ENCODE measurements around the gene CAMTA1. TPM values are rescaled to one million over a fixed set of nuclear protein-coding genes. Genes with fewer than 3 reads are reported as not detected.
A peak's percentile ranks its signal among the peaks of the same experiment; 100 is the strongest.

Gene CAMTA1
- total and polyA plus RNA-seq, 2 experiments from 2014 or later: 89.0 to 145 TPM

DNA sequence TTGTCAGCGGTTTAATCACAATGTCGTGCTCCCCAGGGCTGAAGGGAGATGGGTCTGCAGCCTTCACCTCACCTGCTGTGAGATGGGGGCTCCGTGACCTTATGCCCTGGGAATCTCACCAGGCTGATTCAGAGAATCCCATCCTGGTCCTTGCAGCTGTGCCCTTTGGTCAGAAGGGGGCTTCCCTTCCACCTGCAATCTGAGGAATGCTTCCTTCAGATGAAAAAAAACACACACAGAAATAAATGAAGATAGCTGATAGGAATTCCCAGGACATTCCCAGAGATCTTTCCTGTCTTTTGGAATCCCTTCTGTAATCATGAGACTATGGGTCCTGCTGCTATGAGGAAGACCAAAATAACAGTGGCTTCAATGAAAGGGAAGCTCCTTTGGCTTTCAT lies 858.8 kb downstream of the CAMTA1 start:
- Histone ChIP-seq H3K4me1 (ENCODE audit: insufficient read depth) (peaks cover 9% of the 10 kb centered on the region), H3K27ac (peak overlapping the region; percentile 14), H2AFZ (no peak overlapping the region), H4K20me1 (ENCODE audit: insufficient read depth, poor library complexity, severe bottlenecking) (no peaks in the 10 kb centered on the region), H3K36me3 (replicated peaks; ENCODE audit: insufficient read depth, low read depth) (no peaks in the 10 kb centered on the region), H3K79me2 (no peaks in the 10 kb centered on the region), H3K27me3 (no peaks in the 10 kb centered on the region), H3K9me2 (replicated peaks; ENCODE audit: insufficient read depth) (no peaks in the 10 kb centered on the region), H3K4me3 (no peak overlapping the region), H3K4me2 (no peak overlapping the region), H3K9me3 (ENCODE audit: low read depth) (no peaks in the 10 kb centered on the region)
- DNase-seq (ENCODE audit: low spot score): no peak
- TF ChIP-seq EZH2 (IDR thresholded peaks at IDR 0.05; ENCODE audit: borderline replicate concordance) (no peak), EZH2phosphoT487 (IDR thresholded peaks at IDR 0.05; ENCODE audit: low read depth, severe bottlenecking, unreplicated experiment) (no peak)
- TF ChIP-seq, protein P1, sequence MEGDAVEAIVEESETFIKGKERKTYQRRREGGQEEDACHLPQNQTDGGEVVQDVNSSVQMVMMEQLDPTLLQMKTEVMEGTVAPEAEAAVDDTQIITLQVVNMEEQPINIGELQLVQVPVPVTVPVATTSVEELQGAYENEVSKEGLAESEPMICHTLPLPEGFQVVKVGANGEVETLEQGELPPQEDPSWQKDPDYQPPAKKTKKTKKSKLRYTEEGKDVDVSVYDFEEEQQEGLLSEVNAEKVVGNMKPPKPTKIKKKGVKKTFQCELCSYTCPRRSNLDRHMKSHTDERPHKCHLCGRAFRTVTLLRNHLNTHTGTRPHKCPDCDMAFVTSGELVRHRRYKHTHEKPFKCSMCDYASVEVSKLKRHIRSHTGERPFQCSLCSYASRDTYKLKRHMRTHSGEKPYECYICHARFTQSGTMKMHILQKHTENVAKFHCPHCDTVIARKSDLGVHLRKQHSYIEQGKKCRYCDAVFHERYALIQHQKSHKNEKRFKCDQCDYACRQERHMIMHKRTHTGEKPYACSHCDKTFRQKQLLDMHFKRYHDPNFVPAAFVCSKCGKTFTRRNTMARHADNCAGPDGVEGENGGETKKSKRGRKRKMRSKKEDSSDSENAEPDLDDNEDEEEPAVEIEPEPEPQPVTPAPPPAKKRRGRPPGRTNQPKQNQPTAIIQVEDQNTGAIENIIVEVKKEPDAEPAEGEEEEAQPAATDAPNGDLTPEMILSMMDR (IDR thresholded peaks at IDR 0.05; ENCODE audit: poor library complexity): no peak
- WGBS (ENCODE audit: low lambda C conversion rate, missing lambda C conversion rate): 87% methylated on average over 3 of the region's 3 CpGs

DNA sequence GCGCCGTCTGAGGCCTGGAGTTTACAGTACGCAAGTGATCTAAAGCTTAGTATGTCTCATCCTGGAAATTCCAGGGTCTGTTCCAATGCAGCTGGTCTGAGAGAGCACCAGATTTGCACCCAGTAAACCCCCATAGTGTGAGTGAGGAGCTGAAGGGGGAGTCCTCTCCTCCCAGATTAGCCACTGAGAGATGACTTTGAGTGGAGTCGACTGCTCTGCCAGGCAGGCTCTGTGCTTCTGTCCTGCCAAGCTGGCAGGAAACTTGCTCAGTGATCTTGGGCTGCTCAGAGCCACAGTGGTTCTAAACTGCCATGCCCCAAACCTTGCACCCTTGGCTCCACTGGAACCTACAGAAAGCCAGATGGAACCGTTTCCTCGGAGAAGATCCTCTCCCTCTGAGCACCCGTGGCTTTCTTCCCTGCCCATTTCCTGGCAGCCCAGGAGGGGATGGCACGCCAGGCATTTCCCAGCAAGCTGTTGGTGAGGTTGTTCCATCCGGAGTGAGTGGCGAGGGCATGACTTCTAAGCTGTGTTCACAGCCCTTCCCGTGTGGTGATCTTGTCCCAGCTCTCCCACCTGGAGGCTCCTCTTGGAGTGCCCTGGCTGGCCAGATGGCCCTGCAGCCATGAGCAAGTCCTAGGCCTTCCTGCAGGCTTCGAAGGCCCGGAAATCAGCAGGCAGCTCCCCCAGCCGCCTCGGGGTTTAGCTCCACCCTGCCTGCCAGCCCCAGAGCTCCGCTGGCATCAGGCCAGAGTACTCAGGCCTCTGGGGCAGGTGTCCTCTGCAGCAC lies 859.9 kb downstream of the CAMTA1 start:
- H3K27ac ChIP-seq: no peak overlapping the region
- no peak overlapping the region for H3K4me2 ChIP-seq
- peaks cover 9% of the 10 kb centered on the region for H3K4me1 ChIP-seq (ENCODE audit: insufficient read depth)
- no peaks in the 10 kb centered on the region for H3K9me3 ChIP-seq (ENCODE audit: low read depth)
- H3K4me3 ChIP-seq: no peak overlapping the region
- H2AFZ ChIP-seq: no peak overlapping the region
- WGBS (ENCODE audit: low lambda C conversion rate, missing lambda C conversion rate): 83% methylated on average over 16 of the region's 16 CpGs
- H3K79me2 ChIP-seq: no peaks in the 10 kb centered on the region
- no peaks in the 10 kb centered on the region for H3K9me2 ChIP-seq (replicated peaks; ENCODE audit: insufficient read depth)
- H3K27me3 ChIP-seq: no peaks in the 10 kb centered on the region
- no peak for DNase-seq (ENCODE audit: low spot score)
- no peaks in the 10 kb centered on the region for H4K20me1 ChIP-seq (ENCODE audit: insufficient read depth, poor library complexity, severe bottlenecking)
- TF ChIP-seq EZH2 (IDR thresholded peaks at IDR 0.05; ENCODE audit: borderline replicate concordance): no peak
- TF ChIP-seq, protein P1 (IDR thresholded peaks at IDR 0.05; ENCODE audit: poor library complexity): no peak
- no peak for TF ChIP-seq EZH2phosphoT487 (IDR thresholded peaks at IDR 0.05; ENCODE audit: low read depth, severe bottlenecking, unreplicated experiment)
- H3K36me3 ChIP-seq (replicated peaks; ENCODE audit: insufficient read depth, low read depth): no peaks in the 10 kb centered on the region

DNA sequence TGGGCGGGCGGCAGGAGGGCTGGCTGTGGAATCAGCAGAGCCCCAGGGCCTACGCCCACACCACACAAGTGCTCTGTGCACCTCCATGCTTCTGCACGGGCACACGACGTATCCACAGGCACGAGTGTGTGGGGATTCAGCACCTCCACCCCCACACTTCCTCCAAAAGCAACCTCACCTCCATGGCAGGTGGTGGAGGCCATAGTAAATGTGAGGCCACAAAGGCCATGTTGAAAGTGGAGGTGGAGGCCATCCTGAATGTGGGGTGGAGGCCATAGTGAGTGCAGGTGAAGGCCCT lies 860.4 kb downstream of the CAMTA1 start:
- Histone ChIP-seq H3K9me2 (replicated peaks; ENCODE audit: insufficient read depth) (no peaks in the 10 kb centered on the region), H3K27ac (no peak overlapping the region), H3K4me2 (no peak overlapping the region), H3K36me3 (replicated peaks; ENCODE audit: insufficient read depth, low read depth) (no peaks in the 10 kb centered on the region), H3K27me3 (no peaks in the 10 kb centered on the region), H2AFZ (no peak overlapping the region), H3K4me3 (no peak overlapping the region), H3K9me3 (ENCODE audit: low read depth) (no peaks in the 10 kb centered on the region), H4K20me1 (ENCODE audit: insufficient read depth, poor library complexity, severe bottlenecking) (no peaks in the 10 kb centered on the region), H3K4me1 (ENCODE audit: insufficient read depth) (peaks cover 9% of the 10 kb centered on the region), H3K79me2 (no peaks in the 10 kb centered on the region)
- 95% methylated on average over 7 of the region's 7 CpGs for WGBS (ENCODE audit: low lambda C conversion rate, missing lambda C conversion rate)
- no peak for TF ChIP-seq EZH2 (IDR thresholded peaks at IDR 0.05; ENCODE audit: borderline replicate concordance)
- no peak for TF ChIP-seq EZH2phosphoT487 (IDR thresholded peaks at IDR 0.05; ENCODE audit: low read depth, severe bottlenecking, unreplicated experiment)
- TF ChIP-seq, protein P1 (IDR thresholded peaks at IDR 0.05; ENCODE audit: poor library complexity): no peak
- no peak for DNase-seq (ENCODE audit: low spot score)

Measured in hepatocyte (in vitro differentiated cells).